Loucy (cell line): ENCODE results near the gene NUP50.

Experiments
- EZH2phosphoT487 ChIP-seq: fragments of 200-600 bp; IDR thresholded peaks from 2 replicates; pipeline ENCODE4 v1.6.1; 2018; ENCODE audit warnings: antibody characterized with exemption, mild to moderate bottlenecking, moderate library complexity, borderline replicate concordance
- TF ChIP-seq, protein P1 (sequence below): fragments of 200-600 bp; sonication (generic); conservative IDR thresholded peaks from 2 replicates; pipeline ENCODE4 v1.5.1; 2014; ENCODE audit warnings: mild to moderate bottlenecking, antibody characterized with exemption, low read length

DNA sequence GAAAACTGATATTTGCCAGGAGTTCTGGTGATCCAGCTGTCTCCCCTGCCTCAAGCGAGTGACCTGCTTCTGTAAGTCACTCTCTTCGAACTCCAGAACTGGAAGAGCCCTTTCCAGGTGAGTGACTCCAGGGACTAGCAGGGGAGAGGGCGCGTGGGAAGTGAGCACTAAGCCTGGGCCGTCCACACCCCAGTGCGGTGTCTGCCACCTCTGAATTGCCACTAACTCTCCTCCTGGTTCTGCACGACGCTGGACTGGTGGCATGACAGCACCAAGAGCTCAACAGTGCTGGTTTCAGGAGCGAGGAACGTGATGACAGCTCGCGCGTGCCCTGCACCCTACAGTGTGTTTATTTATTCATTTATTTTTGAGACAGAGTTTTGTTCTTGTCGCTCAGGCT lies 54.1 kb downstream of the NUP50 start:
- TF ChIP-seq, protein P1, sequence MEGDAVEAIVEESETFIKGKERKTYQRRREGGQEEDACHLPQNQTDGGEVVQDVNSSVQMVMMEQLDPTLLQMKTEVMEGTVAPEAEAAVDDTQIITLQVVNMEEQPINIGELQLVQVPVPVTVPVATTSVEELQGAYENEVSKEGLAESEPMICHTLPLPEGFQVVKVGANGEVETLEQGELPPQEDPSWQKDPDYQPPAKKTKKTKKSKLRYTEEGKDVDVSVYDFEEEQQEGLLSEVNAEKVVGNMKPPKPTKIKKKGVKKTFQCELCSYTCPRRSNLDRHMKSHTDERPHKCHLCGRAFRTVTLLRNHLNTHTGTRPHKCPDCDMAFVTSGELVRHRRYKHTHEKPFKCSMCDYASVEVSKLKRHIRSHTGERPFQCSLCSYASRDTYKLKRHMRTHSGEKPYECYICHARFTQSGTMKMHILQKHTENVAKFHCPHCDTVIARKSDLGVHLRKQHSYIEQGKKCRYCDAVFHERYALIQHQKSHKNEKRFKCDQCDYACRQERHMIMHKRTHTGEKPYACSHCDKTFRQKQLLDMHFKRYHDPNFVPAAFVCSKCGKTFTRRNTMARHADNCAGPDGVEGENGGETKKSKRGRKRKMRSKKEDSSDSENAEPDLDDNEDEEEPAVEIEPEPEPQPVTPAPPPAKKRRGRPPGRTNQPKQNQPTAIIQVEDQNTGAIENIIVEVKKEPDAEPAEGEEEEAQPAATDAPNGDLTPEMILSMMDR = no peak
- TF ChIP-seq EZH2phosphoT487 = no peak
